DOHH2 (cell line): ENCODE results near the gene ABCD1.

Source experiments
- H3F3A ChIP-seq: fragments of 200-600 bp; sonication (generic), shearing (Covaris generic); 2 replicates; pipeline ENCODE4 v1.6.0; 2016; ENCODE audit warnings: antibody characterized with exemption, mild to moderate bottlenecking; ENCODE audit not compliant: control insufficient read depth, insufficient read depth
- H3K27ac ChIP-seq: fragments of 200-600 bp; sonication (generic); 2 replicates; pipeline ENCODE4 v1.5.1; 2014; ENCODE audit warnings: low read depth, mild to moderate bottlenecking, low read length, moderate library complexity
- H3K27me3 ChIP-seq: fragments of 200-600 bp; sonication (generic); 2 replicates; pipeline ENCODE4 v1.6.1; 2014; ENCODE audit warnings: mild to moderate bottlenecking, low read length, mixed read lengths; ENCODE audit not compliant: control insufficient read depth
- H3K36me3 ChIP-seq: fragments of 200-600 bp; sonication (generic); 2 replicates; pipeline ENCODE4 v1.6.1; 2014; ENCODE audit warnings: mild to moderate bottlenecking, low read length, moderate library complexity, mixed read lengths; ENCODE audit not compliant: control insufficient read depth
- H3K4me1 ChIP-seq: fragments of 200-600 bp; sonication (generic); 2 replicates; pipeline ENCODE4 v1.6.1; 2014; ENCODE audit warnings: mild to moderate bottlenecking, low read length, mixed read lengths; ENCODE audit not compliant: control insufficient read depth
- H3K4me2 ChIP-seq: fragments of 200-600 bp; sonication (generic); 2 replicates; pipeline ENCODE4 v1.6.0; 2014; ENCODE audit warnings: mild to moderate bottlenecking, low read length, moderate library complexity
- H3K4me3 ChIP-seq: fragments of 200-600 bp; sonication (generic); 2 replicates; pipeline ENCODE4 v1.5.1; 2014; ENCODE audit warnings: mild to moderate bottlenecking, low read length, mixed read lengths
- H3K79me2 ChIP-seq: fragments of 200-600 bp; sonication (generic); 2 replicates; pipeline ENCODE4 v1.6.1; 2014; ENCODE audit warnings: mild to moderate bottlenecking, low read length, mixed read lengths; ENCODE audit not compliant: control insufficient read depth
- H3K9me2 ChIP-seq: fragments of 200-600 bp; sonication (generic); replicated peaks from 2 replicates; pipeline ENCODE4 v1.6.1; 2014; ENCODE audit warnings: mild to moderate bottlenecking, low read length, mixed read lengths; ENCODE audit not compliant: control insufficient read depth
- H3K9me3 ChIP-seq: fragments of 200-600 bp; sonication (generic); 2 replicates; pipeline ENCODE4 v1.6.1; 2014; ENCODE audit warnings: antibody characterized with exemption, low read length, mixed read lengths; ENCODE audit not compliant: control insufficient read depth, insufficient read depth
- H4K20me1 ChIP-seq: fragments of 200-600 bp; sonication (generic); 2 replicates; pipeline ENCODE4 v1.6.0; 2014; ENCODE audit warnings: low read depth, mild to moderate bottlenecking, antibody characterized with exemption, low read length, moderate library complexity; ENCODE audit not compliant: control insufficient read depth, insufficient read depth
- EZH2phosphoT487 ChIP-seq: fragments of 200-600 bp; sonication (generic); IDR thresholded peaks from 2 replicates; pipeline ENCODE4 v1.6.1; 2017; ENCODE audit warnings: borderline replicate concordance, mild to moderate bottlenecking, antibody characterized with exemption, low read length, moderate library complexity, mixed read lengths
- TF ChIP-seq, protein P1 (sequence below): fragments of 200-600 bp; sonication (generic); IDR thresholded peaks from one replicate; pipeline ENCODE4 v1.5.1; 2014; ENCODE audit warnings: antibody characterized with exemption, mild to moderate bottlenecking, low read depth, low read length; ENCODE audit not compliant: poor library complexity, severe bottlenecking

The ABCD1 gene

DNA sequence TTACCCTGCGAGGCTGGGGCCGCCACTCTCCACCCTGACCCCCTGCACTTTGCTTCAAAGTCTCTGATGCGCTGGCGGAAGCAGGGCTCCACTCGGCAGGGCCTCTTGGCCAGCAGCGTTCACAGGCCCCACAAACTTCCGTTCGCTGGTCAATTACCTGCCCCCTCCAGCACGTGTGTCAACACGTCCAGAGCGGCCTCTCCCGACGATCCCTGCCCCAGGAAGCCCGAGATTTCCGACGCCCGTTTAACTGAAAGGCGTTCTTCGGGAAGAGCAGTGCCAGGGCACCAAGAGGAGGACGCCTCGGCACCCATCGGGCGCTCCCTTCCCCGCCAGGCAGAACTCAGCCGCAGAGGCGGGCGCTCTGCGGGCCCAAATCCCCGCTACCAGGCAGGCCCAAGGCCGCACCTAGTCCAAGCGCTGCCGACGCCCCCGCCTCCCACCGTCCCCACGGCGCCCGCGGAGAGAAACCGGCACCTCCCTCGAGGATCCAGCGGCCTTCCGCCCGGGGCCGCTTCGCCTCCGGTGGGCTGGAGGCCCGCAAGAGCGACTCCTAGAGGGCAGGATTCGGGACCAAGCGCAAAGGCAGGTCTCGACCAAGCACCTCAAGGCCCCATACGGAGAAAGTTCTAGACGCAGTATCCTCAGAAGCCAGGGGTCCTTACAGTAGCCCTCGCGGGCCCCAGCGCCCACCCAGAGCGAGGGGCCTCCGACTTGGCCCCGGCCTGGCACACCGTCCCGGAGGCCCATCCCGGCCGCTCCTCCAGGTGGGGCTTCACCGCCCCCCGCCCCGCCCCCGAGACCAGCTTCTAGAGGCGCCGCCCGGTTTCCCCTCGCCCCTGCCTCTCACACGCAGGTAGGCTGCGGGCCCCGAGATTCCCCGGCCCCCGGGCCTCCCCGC lies 1.1 kb upstream of the ABCD1 start:
- H3K4me1 ChIP-seq, result peaks cover 42% of the 10 kb centered on the region
- H3K4me3 ChIP-seq, result peak overlapping the region; percentile 86
- H3K79me2 ChIP-seq, result peaks cover 23% of the 10 kb centered on the region
- H3K27ac ChIP-seq, result peak overlapping the region; percentile 51
- no peaks in the 10 kb centered on the region for H3K9me3 ChIP-seq
- no peaks in the 10 kb centered on the region for H3K9me2 ChIP-seq
- H3K27me3 ChIP-seq, result no peaks in the 10 kb centered on the region
- H4K20me1 ChIP-seq, result peaks cover 3% of the 10 kb centered on the region; the same call in 1 of the 2 replicates
- peak overlapping the region; percentile 83 for H3K4me2 ChIP-seq
- TF ChIP-seq, protein P1, sequence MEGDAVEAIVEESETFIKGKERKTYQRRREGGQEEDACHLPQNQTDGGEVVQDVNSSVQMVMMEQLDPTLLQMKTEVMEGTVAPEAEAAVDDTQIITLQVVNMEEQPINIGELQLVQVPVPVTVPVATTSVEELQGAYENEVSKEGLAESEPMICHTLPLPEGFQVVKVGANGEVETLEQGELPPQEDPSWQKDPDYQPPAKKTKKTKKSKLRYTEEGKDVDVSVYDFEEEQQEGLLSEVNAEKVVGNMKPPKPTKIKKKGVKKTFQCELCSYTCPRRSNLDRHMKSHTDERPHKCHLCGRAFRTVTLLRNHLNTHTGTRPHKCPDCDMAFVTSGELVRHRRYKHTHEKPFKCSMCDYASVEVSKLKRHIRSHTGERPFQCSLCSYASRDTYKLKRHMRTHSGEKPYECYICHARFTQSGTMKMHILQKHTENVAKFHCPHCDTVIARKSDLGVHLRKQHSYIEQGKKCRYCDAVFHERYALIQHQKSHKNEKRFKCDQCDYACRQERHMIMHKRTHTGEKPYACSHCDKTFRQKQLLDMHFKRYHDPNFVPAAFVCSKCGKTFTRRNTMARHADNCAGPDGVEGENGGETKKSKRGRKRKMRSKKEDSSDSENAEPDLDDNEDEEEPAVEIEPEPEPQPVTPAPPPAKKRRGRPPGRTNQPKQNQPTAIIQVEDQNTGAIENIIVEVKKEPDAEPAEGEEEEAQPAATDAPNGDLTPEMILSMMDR, result peak; percentile 64
- no peak for TF ChIP-seq EZH2phosphoT487
- peaks cover 33% of the 10 kb centered on the region for H3K36me3 ChIP-seq
- no peaks in the 10 kb centered on the region for H3F3A ChIP-seq

DNA sequence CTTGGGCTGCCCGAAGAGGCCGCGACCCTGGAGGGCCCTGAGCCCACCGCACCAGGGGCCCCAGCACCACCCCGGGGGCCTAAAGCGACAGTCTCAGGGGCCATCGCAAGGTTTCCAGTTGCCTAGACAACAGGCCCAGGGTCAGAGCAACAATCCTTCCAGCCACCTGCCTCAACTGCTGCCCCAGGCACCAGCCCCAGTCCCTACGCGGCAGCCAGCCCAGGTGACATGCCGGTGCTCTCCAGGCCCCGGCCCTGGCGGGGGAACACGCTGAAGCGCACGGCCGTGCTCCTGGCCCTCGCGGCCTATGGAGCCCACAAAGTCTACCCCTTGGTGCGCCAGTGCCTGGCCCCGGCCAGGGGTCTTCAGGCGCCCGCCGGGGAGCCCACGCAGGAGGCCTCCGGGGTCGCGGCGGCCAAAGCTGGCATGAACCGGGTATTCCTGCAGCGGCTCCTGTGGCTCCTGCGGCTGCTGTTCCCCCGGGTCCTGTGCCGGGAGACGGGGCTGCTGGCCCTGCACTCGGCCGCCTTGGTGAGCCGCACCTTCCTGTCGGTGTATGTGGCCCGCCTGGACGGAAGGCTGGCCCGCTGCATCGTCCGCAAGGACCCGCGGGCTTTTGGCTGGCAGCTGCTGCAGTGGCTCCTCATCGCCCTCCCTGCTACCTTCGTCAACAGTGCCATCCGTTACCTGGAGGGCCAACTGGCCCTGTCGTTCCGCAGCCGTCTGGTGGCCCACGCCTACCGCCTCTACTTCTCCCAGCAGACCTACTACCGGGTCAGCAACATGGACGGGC lies 579 bp downstream of the ABCD1 start:
- TF ChIP-seq EZH2phosphoT487, result no peak
- TF ChIP-seq, protein P1, result no peak
- peak overlapping the region; percentile 73 for H3K4me3 ChIP-seq
- no peaks in the 10 kb centered on the region for H3K9me2 ChIP-seq
- H3K4me2 ChIP-seq, result peak overlapping the region; percentile 79
- H3K4me1 ChIP-seq, result peaks cover 42% of the 10 kb centered on the region
- H4K20me1 ChIP-seq, result peaks cover 3% of the 10 kb centered on the region; the same call in 1 of the 2 replicates
- peaks cover 17% of the 10 kb centered on the region for H3K36me3 ChIP-seq
- H3F3A ChIP-seq, result no peaks in the 10 kb centered on the region
- no peaks in the 10 kb centered on the region for H3K27me3 ChIP-seq
- H3K9me3 ChIP-seq, result no peaks in the 10 kb centered on the region
- peak overlapping the region; percentile 26; the same call in 1 of the 2 replicates for H3K27ac ChIP-seq
- peaks cover 23% of the 10 kb centered on the region for H3K79me2 ChIP-seq

DNA sequence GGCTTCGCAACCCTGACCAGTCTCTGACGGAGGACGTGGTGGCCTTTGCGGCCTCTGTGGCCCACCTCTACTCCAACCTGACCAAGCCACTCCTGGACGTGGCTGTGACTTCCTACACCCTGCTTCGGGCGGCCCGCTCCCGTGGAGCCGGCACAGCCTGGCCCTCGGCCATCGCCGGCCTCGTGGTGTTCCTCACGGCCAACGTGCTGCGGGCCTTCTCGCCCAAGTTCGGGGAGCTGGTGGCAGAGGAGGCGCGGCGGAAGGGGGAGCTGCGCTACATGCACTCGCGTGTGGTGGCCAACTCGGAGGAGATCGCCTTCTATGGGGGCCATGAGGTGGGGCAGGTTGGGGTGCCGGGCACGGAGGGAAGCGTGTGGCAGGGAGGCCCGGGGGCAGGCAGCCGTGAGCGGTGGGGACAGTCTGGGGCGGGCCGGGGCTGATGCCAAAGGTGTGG lies 1.2 kb downstream of the ABCD1 start:
- no peak overlapping the region for H3K4me3 ChIP-seq
- peaks cover 42% of the 10 kb centered on the region for H3K4me1 ChIP-seq
- H3K79me2 ChIP-seq, result peaks cover 23% of the 10 kb centered on the region

More for the DNA sequence above, 1.2 kb downstream of the ABCD1 start:
- Histone ChIP-seq H3F3A (no peaks in the 10 kb centered on the region), H3K27ac (no peak overlapping the region), H3K27me3 (no peaks in the 10 kb centered on the region), H3K9me2 (no peaks in the 10 kb centered on the region), H3K36me3 (peaks cover 12% of the 10 kb centered on the region), H3K9me3 (no peaks in the 10 kb centered on the region), H4K20me1 (peaks cover 3% of the 10 kb centered on the region; the same call in 1 of the 2 replicates), H3K4me2 (peak overlapping the region; percentile 79; the same call in 1 of the 2 replicates)
- TF ChIP-seq, protein P1, result no peak
- no peak for TF ChIP-seq EZH2phosphoT487
